Jurkat, Clone E6-1 (cell line): Measurements from ENCODE around the gene GPR137C.

Source experiments
- DNase-seq: peaks from one replicate; pipeline ENCODE4 v3.0.0-alpha.2; 2011; ENCODE audit warnings: low read depth, low spot score
- H3K4me3 ChIP-seq: 2 replicates; pipeline ENCODE4 v1.5.1; 2011; ENCODE audit warnings: mild to moderate bottlenecking, low read length, control low read depth, moderate library complexity

The GPR137C gene

GRCh38 chr14:52650774-52651173 is 98.1 kb downstream of the GPR137C start:
- DNase-seq: no peak
- H3K4me3 ChIP-seq: no peak overlapping the region

- DNase-seq: no peak
- no peak overlapping the region for H3K4me3 ChIP-seq
These were observed 104.3 kb downstream of the GPR137C start for GRCh38 chr14:52656905-52657304.

DNA sequence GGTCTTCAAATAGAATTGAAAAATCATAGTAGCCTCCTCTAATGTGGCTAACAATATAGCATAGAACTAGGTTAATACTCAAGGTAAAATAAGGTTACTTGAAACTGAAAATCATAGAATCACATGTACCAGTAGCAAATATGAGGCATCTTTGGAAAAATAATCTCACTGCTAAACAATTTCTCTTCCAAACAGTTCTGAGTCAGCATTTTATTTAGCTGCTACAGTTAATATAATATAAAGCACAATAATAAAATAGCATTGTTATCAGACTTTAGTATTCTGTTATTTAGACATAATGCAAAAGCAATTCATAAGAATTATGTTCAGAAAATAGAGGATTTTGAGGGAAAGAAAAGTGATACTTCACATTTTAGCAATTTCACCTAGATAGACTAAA is 107.7 kb downstream of the GPR137C start:
- DNase-seq: no peak
- no peak overlapping the region for H3K4me3 ChIP-seq

- H3K4me3 ChIP-seq: no peak overlapping the region
- no peak for DNase-seq
These were observed 108.2 kb downstream of the GPR137C start for GRCh38 chr14:52660832-52661231.

GRCh38 chr14:52661314-52661713 is 108.7 kb downstream of the GPR137C start:
- no peak for DNase-seq
- no peak overlapping the region for H3K4me3 ChIP-seq

DNA sequence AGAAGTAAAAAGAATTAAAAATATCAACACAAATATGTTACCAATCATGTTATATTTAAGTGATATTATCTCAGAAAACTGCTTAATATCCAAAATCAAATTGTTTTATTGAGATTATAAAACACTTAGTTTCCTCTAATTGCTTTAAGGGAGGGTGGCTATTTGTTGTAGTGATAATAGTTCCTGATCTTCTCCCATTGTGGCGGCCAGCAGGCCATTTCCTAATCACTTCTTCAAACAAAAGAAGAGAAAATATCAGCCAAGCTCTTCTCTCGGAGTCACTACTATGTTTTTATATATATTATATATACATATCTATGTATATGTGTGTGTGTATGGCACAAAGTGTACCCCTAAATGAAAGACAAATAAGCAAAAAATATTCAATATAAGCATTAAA is 111.2 kb downstream of the GPR137C start:
- no peak for DNase-seq
- no peak overlapping the region for H3K4me3 ChIP-seq

GRCh38 chr14:52678591-52678990 is 126.0 kb downstream of the GPR137C start:
- no peak overlapping the region for H3K4me3 ChIP-seq
- no peak for DNase-seq

GRCh38 chr14:52683985-52684520 is 131.4 kb downstream of the GPR137C start:
- DNase-seq: no peak
- no peak overlapping the region for H3K4me3 ChIP-seq

DNA sequence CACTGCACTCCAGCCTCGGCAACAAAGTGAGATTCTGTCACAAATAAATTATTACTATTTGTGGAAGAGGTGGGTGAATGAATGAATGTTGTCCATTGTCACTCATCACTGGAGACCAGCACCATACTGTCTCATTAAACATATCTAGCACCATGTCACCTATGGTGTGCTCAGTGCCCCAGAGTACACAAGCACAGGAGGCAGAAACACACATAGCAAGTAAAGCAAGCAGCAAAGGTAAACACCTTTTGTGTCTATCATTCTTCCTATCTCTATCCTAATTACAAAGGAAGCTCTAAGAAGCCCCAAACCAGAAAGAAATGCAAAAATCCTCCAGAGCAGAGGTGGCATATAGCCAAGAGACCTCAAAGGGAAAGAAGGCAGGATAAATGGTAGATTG is 133.5 kb downstream of the GPR137C start:
- no peak for DNase-seq
- H3K4me3 ChIP-seq: no peak overlapping the region
